Stimulated activated CD4-positive, alpha-beta T cell treated with anti-CD3 and anti-CD28 coated beads, Interleukin-15, amount 100 ng/mL, for 24 hours (primary cell): Measurements from ENCODE around the gene LAMA1.

Experiments used
- DNase-seq: peaks from one replicate; pipeline ENCODE4 v3.0.0-alpha.2; 2020

The LAMA1 gene

GRCh38 chr18:7037470-7037869 is 80.1 kb downstream of the LAMA1 start:
- DNase-seq: no peak

DNA sequence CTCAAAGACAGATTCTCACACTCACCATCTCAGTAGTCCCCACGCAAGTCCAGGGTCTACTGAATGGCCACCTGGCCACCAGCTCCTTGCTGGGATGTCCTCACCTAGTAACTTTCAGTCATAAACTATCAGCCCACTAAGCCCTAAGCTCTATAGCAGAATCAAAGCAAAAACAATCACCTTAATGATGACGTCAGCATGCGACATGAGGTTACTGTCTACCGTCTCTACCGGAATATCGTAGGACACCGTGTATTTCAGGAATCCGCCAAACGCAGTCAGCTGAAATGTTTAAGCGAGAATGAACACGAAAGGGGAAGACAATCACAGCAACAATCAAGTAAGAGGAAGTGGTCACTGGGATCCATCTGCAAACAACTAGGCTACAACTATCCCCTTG is 81.8 kb downstream of the LAMA1 start:
- no peak for DNase-seq

DNA sequence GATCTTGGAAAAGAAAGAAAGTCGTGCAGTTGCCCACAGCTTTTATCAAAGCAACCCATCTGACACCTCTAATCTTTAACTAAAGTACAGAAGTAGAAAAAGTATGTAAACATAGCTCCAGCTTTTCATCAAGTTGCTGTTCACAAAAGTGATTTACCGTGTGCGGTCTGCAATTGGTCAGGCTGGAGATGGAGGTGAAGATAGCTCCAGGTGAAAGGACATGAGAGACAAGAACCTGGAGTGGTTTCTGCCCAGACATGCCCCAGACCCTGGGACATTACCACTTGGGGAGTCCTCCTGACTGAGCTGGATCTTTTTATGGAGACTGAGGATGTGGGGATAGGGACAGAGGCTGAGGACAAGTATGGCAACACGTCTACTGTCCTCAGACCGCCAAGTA is 82.7 kb downstream of the LAMA1 start:
- DNase-seq: no peak

DNA sequence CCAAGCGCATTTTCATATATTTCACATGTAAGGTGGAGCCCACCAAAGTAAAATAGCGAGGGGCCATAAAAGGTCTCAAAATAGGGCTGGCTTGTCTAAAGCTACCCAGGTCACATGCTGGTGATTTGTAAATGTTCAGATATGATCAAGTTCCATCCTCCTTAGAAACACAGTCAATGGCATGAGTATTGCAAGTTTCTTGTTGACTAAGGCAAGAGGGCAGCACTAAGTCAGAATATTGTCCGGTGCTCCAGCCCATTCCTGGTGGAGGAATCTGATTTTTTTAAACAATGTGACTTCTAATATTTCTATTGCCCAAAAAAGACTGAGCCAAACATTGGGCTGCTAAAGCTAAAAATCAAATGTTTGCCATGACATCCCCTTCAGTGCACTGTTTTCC is 85.1 kb downstream of the LAMA1 start:
- no peak for DNase-seq

- no peak for DNase-seq
These were observed 89.0 kb downstream of the LAMA1 start for GRCh38 chr18:7028625-7029024.

- DNase-seq: no peak
These were observed 92.4 kb downstream of the LAMA1 start for GRCh38 chr18:7025194-7025593.

DNA sequence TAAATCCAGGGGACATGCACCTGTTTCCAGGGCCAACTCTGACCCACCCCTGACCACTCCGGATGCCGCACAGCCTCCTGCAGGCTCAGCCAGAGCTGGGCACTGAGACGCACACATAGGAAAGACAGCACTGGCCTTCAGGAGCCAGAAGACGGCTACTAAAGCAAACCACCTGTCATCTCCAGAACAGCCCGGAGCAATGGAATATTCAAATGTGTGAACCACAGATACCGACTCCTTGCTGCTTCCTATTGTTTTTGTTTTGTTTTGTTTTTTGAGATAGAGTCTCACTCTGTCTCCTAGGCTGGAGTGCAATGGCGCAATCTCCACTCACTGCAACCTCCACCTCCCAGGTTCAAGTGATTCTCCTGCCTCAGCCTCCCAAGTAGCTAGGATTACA is 94.0 kb downstream of the LAMA1 start:
- no peak for DNase-seq

DNA sequence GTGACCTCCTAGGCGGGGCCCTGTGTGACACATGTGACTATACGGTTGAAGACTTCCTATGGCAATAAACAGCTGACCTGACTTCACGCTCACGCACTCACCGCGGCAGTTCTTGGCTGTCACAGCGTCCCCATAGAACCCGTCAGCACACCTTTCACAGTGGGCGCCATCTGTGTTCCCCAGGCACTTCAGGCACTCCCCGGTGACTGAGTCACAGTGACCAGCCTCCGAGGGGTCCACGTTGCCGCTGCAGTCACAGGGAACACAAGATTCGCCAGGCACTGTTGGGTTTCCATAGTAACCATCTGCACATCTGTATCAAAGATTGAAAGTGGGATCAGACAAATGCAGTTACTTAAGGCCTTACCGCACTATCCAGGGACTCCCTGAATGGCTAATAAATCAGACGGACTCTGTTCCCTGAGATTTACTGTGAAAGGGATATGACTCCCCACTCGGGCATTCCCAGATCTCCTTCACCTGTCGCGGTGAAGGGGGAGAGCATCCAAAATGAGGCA is 94.5 kb downstream of the LAMA1 start:
- DNase-seq: no peak

- peak; percentile 10 for DNase-seq
These were observed 95.4 kb downstream of the LAMA1 start for GRCh38 chr18:7021994-7022840.

DNA sequence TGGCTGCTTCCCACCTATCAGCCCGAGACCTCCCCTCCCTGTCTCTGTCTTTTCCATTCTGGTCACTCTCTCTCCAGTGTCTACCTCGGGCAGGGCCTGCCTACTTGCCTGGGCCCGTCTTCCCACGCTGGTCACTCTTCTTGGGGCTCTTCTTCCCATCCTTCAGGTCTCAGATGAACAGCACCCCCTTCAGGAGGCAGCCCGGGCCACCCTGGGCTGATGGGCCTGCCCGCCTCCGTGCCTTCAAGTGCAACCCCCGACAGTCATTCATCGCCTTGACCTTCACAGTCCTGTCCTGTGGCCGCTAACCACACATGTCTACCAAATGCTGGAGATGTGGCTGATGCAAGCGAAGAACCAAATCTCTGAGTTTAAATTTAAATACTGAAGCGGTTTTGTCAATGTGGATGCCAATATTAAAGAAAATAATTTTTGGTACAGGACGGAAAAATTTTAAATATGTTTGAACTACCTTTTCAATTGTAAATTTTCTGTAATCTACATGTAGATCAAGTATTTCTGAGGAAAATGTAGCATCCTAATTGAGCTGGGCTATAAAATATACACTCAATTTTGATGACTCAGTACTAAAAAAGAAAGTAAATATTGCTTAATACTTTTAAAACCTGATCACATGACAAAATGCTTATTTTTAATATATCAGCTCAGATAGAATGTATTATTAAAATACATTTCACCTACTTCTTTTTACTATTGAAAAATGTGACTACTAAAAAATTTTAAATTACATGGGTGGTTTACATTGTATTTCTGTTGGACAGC is 96.4 kb downstream of the LAMA1 start:
- DNase-seq: no peak

- no peak for DNase-seq
These were observed 100.6 kb downstream of the LAMA1 start for GRCh38 chr18:7017013-7017412.

- no peak for DNase-seq
These were observed 106.5 kb downstream of the LAMA1 start for GRCh38 chr18:7011142-7011541.

- no peak for DNase-seq
These were observed 113.6 kb downstream of the LAMA1 start for GRCh38 chr18:7004009-7004408.

GRCh38 chr18:7002107-7002506 is 115.5 kb downstream of the LAMA1 start:
- DNase-seq: no peak

- DNase-seq: no peak
These were observed 117.0 kb downstream of the LAMA1 start for GRCh38 chr18:7000484-7001096.

GRCh38 chr18:6997808-6998207 is 119.8 kb downstream of the LAMA1 start:
- no peak for DNase-seq

- DNase-seq: no peak
These were observed 122.7 kb downstream of the LAMA1 start for GRCh38 chr18:6994771-6995430.

- no peak for DNase-seq
These were observed 123.4 kb downstream of the LAMA1 start for GRCh38 chr18:6994056-6994770.

- no peak for DNase-seq
These were observed 124.8 kb downstream of the LAMA1 start for GRCh38 chr18:6992761-6993160.

GRCh38 chr18:6983366-6983765 is 134.2 kb downstream of the LAMA1 start:
- no peak for DNase-seq

GRCh38 chr18:6982398-6982797 is 135.2 kb downstream of the LAMA1 start:
- DNase-seq: no peak

- DNase-seq: no peak
These were observed 137.2 kb downstream of the LAMA1 start for GRCh38 chr18:6980363-6980762.
